GM13976 (cell line): ENCODE measurements around the gene RSPH9.

Source experiments
- DNase-seq: peaks from one replicate; pipeline ENCODE4 v3.0.0; 2012; ENCODE audit warnings: low spot score
- in situ Hi-C: fragments of 300-500 bp; cut with MboI; formaldehyde crosslinking; loops from one replicate; pipeline ENCODE4 v1.12.0; 2022; ENCODE audit warnings: low sequenced_read_pairs, mixed read lengths, inconsistent platforms; ENCODE audit not compliant: unreplicated experiment
- TF ChIP-seq, protein P1 (sequence below): IDR thresholded peaks from 2 replicates; pipeline ENCODE4 v1.5.1; 2012; ENCODE audit warnings: borderline replicate concordance, mild to moderate bottlenecking; ENCODE audit not compliant: insufficient read depth; ENCODE audit errors: extremely low read depth, missing control alignments, control extremely low read depth

The RSPH9 gene

DNA sequence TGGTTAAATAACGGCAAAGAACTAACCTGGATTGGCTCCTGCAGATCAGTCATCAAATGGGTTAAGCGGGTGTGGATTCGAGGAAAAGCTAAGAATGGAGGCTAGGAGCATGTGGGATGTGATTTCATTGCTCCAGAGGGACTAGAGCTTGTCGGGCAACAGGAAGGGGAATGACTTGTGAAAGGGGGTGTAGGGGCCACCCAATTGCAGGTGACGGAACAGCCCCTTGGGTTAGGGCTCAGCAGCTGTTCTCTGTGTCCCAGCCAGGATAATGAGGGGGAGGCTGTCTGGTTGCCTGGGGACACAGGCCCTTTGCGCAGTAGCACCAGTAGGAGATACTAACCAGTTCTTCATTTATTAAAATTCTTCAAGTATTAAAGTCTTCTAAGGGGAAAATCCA lies 67.7 kb downstream of the RSPH9 start:
- in situ Hi-C loops = no loop called here
- DNase-seq = no peak
- TF ChIP-seq, protein P1, sequence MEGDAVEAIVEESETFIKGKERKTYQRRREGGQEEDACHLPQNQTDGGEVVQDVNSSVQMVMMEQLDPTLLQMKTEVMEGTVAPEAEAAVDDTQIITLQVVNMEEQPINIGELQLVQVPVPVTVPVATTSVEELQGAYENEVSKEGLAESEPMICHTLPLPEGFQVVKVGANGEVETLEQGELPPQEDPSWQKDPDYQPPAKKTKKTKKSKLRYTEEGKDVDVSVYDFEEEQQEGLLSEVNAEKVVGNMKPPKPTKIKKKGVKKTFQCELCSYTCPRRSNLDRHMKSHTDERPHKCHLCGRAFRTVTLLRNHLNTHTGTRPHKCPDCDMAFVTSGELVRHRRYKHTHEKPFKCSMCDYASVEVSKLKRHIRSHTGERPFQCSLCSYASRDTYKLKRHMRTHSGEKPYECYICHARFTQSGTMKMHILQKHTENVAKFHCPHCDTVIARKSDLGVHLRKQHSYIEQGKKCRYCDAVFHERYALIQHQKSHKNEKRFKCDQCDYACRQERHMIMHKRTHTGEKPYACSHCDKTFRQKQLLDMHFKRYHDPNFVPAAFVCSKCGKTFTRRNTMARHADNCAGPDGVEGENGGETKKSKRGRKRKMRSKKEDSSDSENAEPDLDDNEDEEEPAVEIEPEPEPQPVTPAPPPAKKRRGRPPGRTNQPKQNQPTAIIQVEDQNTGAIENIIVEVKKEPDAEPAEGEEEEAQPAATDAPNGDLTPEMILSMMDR = no peak

DNA sequence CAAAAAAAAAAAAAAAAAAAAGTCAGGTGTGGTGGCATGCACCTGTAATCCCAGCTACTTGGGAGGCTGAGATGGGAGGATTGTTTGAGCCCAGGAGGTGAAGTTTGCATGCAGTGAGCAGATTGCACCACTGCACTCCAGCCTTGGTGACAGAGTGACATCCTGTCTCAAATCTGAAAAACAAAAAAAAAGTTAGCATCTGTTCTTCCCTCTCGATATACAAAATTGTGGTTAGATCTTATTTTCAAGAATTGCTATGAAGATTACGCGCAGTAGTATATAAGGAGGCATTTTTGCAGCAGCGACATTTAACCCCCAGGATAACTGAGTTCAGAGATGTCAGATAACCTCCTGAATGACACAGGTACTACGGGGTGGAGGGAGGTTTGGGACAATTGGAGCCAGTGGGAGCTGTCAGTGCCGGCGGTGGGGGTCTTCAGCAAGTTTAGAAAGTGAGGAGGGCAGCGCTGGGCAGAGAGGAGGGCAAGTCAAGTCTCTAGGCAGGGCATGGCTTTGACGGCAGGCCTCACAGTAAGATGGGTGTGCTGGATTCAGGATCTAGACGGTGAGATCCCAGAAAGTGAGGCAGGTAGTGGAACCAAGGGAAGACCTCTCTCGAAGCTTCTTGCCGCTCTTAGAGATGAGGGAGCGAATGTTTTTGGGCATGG lies 68.9 kb downstream of the RSPH9 start:
- no peak for DNase-seq
- TF ChIP-seq, protein P1 = no peak
- in situ Hi-C loops = no loop called here

DNA sequence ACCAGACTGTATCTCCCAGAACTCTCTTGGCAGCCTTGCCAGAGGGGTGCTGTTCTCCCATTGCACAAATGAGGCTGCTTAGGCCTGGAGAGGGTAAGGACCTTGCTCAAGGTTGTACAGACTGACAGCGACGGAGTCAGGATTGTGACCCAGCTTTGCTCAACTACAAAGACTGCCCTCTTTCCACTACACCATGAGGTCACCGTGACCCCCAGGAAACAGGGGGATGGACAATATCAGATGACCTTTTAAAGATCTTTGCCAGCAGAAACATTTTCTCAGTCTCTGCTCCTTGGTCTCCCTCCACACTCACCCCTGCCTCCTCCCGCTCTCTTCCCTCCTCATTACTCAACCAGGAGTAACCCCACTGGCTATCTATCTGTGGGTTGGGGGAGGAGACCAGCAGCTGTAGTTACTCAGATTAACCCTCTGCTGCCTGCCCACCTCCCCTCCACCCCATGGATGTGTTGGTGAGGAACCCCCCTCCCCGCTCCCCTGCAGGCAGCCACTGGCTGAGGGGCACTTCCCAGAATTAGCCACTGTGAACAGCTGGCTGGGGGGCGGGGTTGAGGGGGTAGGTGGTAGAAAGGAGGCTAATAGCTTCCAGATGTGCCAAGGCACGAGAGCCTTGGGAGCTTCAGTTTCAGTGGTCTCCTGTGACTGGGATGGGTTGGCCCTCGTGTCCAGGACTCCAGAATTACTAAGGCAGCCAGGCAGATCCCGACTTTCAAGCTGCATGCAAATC lies 69.6 kb downstream of the RSPH9 start:
- DNase-seq = no peak
- TF ChIP-seq, protein P1 = no peak
- in situ Hi-C loops = no loop called here

DNA sequence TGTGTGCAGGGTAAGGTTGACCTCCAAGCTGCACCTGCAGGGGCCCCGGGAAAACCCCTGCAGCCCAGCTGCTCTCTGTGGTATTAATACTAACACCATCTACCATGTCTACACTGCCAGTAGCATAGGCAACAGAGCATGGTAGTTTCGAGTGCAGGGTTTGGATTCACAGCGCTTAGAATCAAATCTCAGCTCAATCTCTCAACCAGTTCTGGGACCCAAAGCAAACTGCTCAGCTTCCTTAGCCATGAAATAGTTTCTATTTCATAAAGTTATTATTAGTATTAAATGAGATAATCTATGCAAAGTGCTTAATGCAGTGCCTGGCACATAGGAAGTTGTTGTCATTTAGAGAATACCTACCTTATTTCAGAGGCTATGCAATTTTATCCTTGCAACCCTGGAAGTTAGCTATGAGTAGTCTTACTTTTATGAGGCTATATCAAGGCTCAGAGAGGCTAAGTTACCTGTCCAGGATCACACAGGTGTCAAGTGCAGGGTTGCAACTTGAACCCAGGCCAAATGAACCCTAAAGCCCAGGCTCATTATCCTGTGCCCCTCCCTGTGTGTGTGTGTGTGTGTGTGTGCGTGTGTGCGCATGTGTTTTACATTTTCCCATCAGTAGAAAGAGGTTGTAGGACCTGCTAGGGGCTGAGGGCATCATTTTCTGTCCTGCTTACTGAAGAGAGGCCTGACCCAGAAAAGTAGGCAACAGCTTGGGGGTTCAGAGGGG lies 70.4 kb downstream of the RSPH9 start:
- DNase-seq = peak; percentile 80
- in situ Hi-C loops = no loop called here
- TF ChIP-seq, protein P1 = no peak

DNA sequence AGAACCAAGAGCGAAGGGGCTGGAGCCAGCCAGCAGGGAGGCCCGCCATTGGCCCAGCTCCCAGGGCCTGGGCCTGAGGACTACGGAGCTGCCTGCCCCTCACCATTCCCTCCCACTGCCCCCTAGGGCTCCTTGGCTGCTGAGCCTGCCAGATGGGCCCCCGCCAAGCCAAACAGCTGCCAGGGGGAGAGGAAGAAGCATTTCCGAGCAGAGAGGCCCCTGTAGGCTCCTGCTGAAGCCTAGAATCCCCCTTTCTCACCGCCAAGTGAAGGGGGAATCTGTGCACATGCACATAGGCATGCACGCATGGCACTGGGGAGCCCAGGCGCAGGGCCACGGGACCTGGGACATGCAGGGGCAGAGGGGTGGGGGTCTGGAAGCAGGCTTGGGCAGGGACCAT lies 71.3 kb downstream of the RSPH9 start:
- in situ Hi-C loops = no loop called here
- TF ChIP-seq, protein P1 = no peak
- no peak for DNase-seq

DNA sequence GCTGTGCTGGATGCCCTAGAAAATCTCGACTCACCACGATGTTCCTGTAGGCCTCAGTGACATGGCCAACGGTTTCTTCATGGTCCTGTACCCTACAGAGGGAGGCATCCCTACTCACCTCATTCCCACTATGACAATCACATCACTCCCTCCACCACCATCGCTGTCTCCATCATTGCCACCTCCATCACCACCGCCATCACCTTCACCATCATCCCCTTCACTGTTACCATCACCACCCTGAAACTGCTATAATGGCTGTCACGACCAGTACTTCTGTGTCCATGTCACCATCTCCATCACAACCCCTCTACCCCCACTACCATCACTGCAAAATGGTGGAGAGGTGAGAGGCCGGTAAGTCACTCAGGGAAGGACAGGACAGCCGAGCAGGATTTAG lies 72.6 kb downstream of the RSPH9 start:
- no peak for DNase-seq
- TF ChIP-seq, protein P1 = no peak

More for the DNA sequence above, 72.6 kb downstream of the RSPH9 start:
- in situ Hi-C loops = no loop called here
